Liver (tissue), 9 donors: ENCODE data around the gene DISC1. TPM values are rescaled to one million over a fixed set of nuclear protein-coding genes. Genes with fewer than 3 reads are reported as not detected.
"Not testable (repeated sequence)": the region's sequence is repeated elsewhere in the genome, so short reads cannot be mapped to it uniquely, and the experiment has no call there.

ENCODE experiments used
- DNase-seq: peaks from one replicate; pipeline ENCODE4 v3.0.0-alpha.2; 2017; ENCODE audit warnings: low spot score
- H3K27ac ChIP-seq, 2 donors: one replicate each; pipeline ENCODE4 v1.7.0; 2013; ENCODE audit warnings: inconsistent platforms in 2 of 2, low read length in 2 of 2, control low read depth in 1 of 2, low read depth in 1 of 2, mild to moderate bottlenecking in 1 of 2
- H3K27me3 ChIP-seq, 4 donors: one replicate each; pipeline versions ENCODE4 v1.6.1 to v1.7.0; 2013; ENCODE audit warnings: low read length in 3 of 4, inconsistent platforms in 1 of 4, mild to moderate bottlenecking in 1 of 4, moderate library complexity in 1 of 4; ENCODE audit not compliant: control insufficient read depth in 4 of 4, insufficient read depth in 4 of 4
- H3K36me3 ChIP-seq, 4 donors: one replicate each; pipeline versions ENCODE4 v1.6.1 to v1.7.0; 2013; ENCODE audit warnings: low read length in 3 of 4, mild to moderate bottlenecking in 3 of 4, low read depth in 1 of 4, moderate library complexity in 1 of 4; ENCODE audit not compliant: control insufficient read depth in 4 of 4, insufficient read depth in 3 of 4
- H3K4me1 ChIP-seq, 4 donors: one replicate each; pipeline versions ENCODE4 v1.6.1 to v1.7.0; 2013; ENCODE audit warnings: low read length in 3 of 4, mild to moderate bottlenecking in 3 of 4, moderate library complexity in 1 of 4; ENCODE audit not compliant: control insufficient read depth in 4 of 4, insufficient read depth in 4 of 4
- H3K4me3 ChIP-seq, 3 donors: one replicate each; pipeline versions ENCODE4 v1.6.1 to v1.7.0; 2013; ENCODE audit warnings: low read length in 3 of 3, control low read depth in 1 of 3, low read depth in 1 of 3, mild to moderate bottlenecking in 1 of 3
- H3K9ac ChIP-seq, 2 donors: one replicate each; pipeline ENCODE4 v1.7.0; 2013; ENCODE audit warnings: low read length in 2 of 2, mild to moderate bottlenecking in 2 of 2, moderate library complexity in 2 of 2, control low read depth in 1 of 2, low read depth in 1 of 2
- H3K9me3 ChIP-seq, 4 donors: one replicate each; pipeline versions ENCODE4 v1.6.1 to v1.7.0; 2013; ENCODE audit warnings: low read length in 3 of 4; ENCODE audit not compliant: control insufficient read depth in 4 of 4
- FOXA1 ChIP-seq: IDR thresholded peaks from 2 replicates; pipeline ENCODE4 v1.6.1; 2016; ENCODE audit warnings: antibody characterized with exemption
- FOXA2 ChIP-seq: IDR thresholded peaks from 2 replicates; pipeline ENCODE4 v1.6.1; 2016; ENCODE audit warnings: antibody characterized with exemption
- GABPA ChIP-seq, 2 donors: IDR thresholded peaks in 1 of 2; conservative IDR thresholded peaks in 1 of 2; 2 replicates each; pipeline ENCODE4 v1.6.1; 2016; ENCODE audit warnings: antibody characterized with exemption in 2 of 2, mild to moderate bottlenecking in 1 of 2, moderate library complexity in 1 of 2
- HNF4A ChIP-seq, 2 donors: conservative IDR thresholded peaks; 2 replicates each; pipeline ENCODE4 v1.6.1; 2016; ENCODE audit warnings: antibody characterized with exemption in 2 of 2, mild to moderate bottlenecking in 2 of 2
- HNF4G ChIP-seq: IDR thresholded peaks from 2 replicates; pipeline ENCODE4 v1.6.1; 2016; ENCODE audit warnings: antibody characterized with exemption
- JUND ChIP-seq, 2 donors: IDR thresholded peaks; 2 replicates each; pipeline ENCODE4 v1.6.1; 2016; ENCODE audit warnings: antibody characterized with exemption in 2 of 2
- NR2F2 ChIP-seq: IDR thresholded peaks from 2 replicates; pipeline ENCODE4 v1.6.1; 2016; ENCODE audit warnings: antibody characterized with exemption
- RAD21 ChIP-seq, 2 donors: IDR thresholded peaks; 2 replicates each; pipeline ENCODE4 v1.6.1; 2016; ENCODE audit warnings: antibody characterized with exemption in 2 of 2, mild to moderate bottlenecking in 2 of 2
- RXRA ChIP-seq, 2 donors: IDR thresholded peaks; 2 replicates each; pipeline ENCODE4 v1.6.1; 2017 to 2018; ENCODE audit warnings: antibody characterized with exemption in 2 of 2, mild to moderate bottlenecking in 1 of 2
- SP1 ChIP-seq: IDR thresholded peaks from 2 replicates; pipeline ENCODE4 v1.6.1; 2018; ENCODE audit warnings: antibody characterized with exemption, mild to moderate bottlenecking
- TAF1 ChIP-seq: conservative IDR thresholded peaks from 2 replicates; pipeline ENCODE4 v1.6.1; 2016; ENCODE audit warnings: antibody characterized with exemption, mild to moderate bottlenecking
- YY1 ChIP-seq: IDR thresholded peaks from 2 replicates; pipeline ENCODE4 v1.6.1; 2016; ENCODE audit warnings: antibody characterized with exemption, mild to moderate bottlenecking
- WGBS: extraction: QIAGEN DNeasy Blood & Tissue Kit; methylation state at CpG from one replicate; pipeline ENCODE4 v1.1.7; 2013; 5-methylcytosine and 5-hydroxymethylcytosine counted together
- polyA plus RNA-seq, 2 donors: library from polyadenylated mRNA; stranded (reverse) in 1 of 2; unstranded in 1 of 2; fragments of 200-250 nt in 1 of 2; fragments of >200 nt in 1 of 2; fragmentation: Nextera tagmentation in 1 of 2; extraction: Ambion mirVana in 1 of 2; gene quantifications; one replicate each; pipeline versions ENCODE4 v1.2.1 to v1.2.3, GENCODE V29; 2013 to 2015
- total RNA-seq, 2 donors: library from RNA; depleted of rRNA; stranded (reverse); fragments of >200 nt; gene quantifications; one replicate each; pipeline ENCODE4 v1.2.3, GENCODE V29; 2014
- TF ChIP-seq, protein P1 (sequence below): IDR thresholded peaks from 2 replicates; pipeline ENCODE4 v1.6.1; 2016; ENCODE audit warnings: antibody characterized with exemption
- TF ChIP-seq, protein P2 (sequence below): IDR thresholded peaks from 2 replicates; pipeline ENCODE4 v1.6.1; 2016; ENCODE audit warnings: antibody characterized with exemption
- TF ChIP-seq, protein P3 (sequence below): IDR thresholded peaks from 2 replicates; pipeline ENCODE4 v1.6.1; 2016; ENCODE audit warnings: antibody characterized with exemption, mild to moderate bottlenecking
- TF ChIP-seq, protein P4 (sequence below): IDR thresholded peaks from 2 replicates; pipeline ENCODE4 v1.6.1; 2016; ENCODE audit warnings: antibody characterized with exemption
- TF ChIP-seq, protein P5 (sequence below): fragments of 150-350 bp; IDR thresholded peaks from 2 replicates; pipeline ENCODE4 v1.5.1; 2017; ENCODE audit warnings: improper control_type of control experiment, low read depth, low read length; ENCODE audit not compliant: missing input control
- donor health status: healthy.
- donor health status: healthy.
- donor health status: healthy.
- donor health status: healthy.
- donor health status: healthy.

Gene DISC1
- total and polyA plus RNA-seq, 4 donors: 0.45 to 6.3 (median 2.3) TPM

DNA sequence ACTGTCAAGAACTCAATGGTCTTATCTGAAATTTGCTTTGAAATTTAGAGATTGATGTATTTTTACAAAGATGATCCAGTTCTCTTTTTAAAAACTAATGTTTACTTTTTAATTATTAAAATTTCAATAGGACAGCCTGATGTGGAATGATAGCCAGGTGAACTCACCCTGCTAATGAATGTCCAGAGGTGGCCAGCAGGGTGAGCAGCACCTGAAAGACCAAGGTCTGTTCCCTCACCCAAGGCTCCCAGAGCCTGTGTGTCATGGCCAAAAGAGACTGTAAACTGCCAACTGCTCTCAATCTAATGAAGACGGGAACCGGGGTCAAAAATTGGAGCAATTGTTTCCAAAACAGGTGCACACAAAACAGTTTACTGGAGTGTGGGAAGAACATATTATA is 340.4 kb downstream of the DISC1 start:
- Histone ChIP-seq H3K4me3 (no peak overlapping the region), H3K27me3 (no peaks in the 10 kb centered on the region), H3K9me3 (peaks cover 0 to 3% (median 0%) of the 10 kb centered on the region in 4 donors), H3K4me1 (no peaks in the 10 kb centered on the region), H3K27ac (no peak overlapping the region), H3K9ac (no peak overlapping the region), H3K36me3 (no peaks in the 10 kb centered on the region)
- TF ChIP-seq, protein P1, sequence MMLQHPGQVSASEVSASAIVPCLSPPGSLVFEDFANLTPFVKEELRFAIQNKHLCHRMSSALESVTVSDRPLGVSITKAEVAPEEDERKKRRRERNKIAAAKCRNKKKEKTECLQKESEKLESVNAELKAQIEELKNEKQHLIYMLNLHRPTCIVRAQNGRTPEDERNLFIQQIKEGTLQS: no peak
- TF ChIP-seq GABPA (IDR thresholded peaks at IDR 0.05 in 1 of 2, conservative IDR thresholded peaks at IDR 0.05 in 1 of 2) (no peak), TAF1 (no peak), FOXA2 (no peak), HNF4A (conservative IDR thresholded peaks at IDR 0.05) (no peak), NR2F2 (no peak), RAD21 (IDR thresholded peaks at IDR 0.05) (no peak)
- no peak for DNase-seq
- WGBS: 88% methylated on average over 2 of the region's 2 CpGs

DNA sequence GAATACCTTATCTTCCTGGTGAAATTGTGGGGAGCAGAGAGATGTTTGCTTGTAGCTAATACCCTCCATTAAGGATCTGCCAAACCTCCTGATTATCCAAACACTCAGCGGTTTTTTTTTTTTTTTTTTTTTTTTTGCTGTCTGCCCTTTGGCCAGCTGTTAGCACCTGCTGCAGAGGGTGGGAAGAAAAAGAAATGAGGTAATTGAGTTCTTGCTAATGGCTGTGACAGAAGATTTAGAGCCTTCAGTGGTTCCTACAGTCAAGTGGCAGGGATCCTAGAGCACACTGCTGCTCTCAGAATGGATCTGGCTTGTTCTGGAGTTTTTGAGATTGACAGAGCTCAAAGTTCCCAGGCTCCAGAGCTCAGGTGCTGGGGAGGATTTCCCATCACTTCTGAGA is 342.5 kb downstream of the DISC1 start:
- Histone ChIP-seq H3K27me3 (no peaks in the 10 kb centered on the region), H3K4me1 (no peaks in the 10 kb centered on the region), H3K9me3 (peaks cover 0 to 3% (median 0%) of the 10 kb centered on the region in 4 donors), H3K36me3 (no peaks in the 10 kb centered on the region), H3K27ac (no peak overlapping the region), H3K9ac (no peak overlapping the region), H3K4me3 (no peak overlapping the region)
- no peak for DNase-seq
- 41% methylated on average over 1 of the region's 1 CpG for WGBS
- TF ChIP-seq YY1 (no peak), JUND (IDR thresholded peaks at IDR 0.05) (no peak), FOXA1 (no peak), NR2F2 (no peak), RXRA (IDR thresholded peaks at IDR 0.05) (no peak), HNF4A (conservative IDR thresholded peaks at IDR 0.05) (no peak), HNF4G (no peak), FOXA2 (no peak), SP1 (no peak), RAD21 (IDR thresholded peaks at IDR 0.05) (no peak), GABPA (IDR thresholded peaks at IDR 0.05 in 1 of 2, conservative IDR thresholded peaks at IDR 0.05 in 1 of 2) (no peak)
- TF ChIP-seq, protein P2, sequence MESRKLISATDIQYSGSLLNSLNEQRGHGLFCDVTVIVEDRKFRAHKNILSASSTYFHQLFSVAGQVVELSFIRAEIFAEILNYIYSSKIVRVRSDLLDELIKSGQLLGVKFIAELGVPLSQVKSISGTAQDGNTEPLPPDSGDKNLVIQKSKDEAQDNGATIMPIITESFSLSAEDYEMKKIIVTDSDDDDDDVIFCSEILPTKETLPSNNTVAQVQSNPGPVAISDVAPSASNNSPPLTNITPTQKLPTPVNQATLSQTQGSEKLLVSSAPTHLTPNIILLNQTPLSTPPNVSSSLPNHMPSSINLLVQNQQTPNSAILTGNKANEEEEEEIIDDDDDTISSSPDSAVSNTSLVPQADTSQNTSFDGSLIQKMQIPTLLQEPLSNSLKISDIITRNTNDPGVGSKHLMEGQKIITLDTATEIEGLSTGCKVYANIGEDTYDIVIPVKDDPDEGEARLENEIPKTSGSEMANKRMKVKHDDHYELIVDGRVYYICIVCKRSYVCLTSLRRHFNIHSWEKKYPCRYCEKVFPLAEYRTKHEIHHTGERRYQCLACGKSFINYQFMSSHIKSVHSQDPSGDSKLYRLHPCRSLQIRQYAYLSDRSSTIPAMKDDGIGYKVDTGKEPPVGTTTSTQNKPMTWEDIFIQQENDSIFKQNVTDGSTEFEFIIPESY: no peak
- TF ChIP-seq, protein P3, sequence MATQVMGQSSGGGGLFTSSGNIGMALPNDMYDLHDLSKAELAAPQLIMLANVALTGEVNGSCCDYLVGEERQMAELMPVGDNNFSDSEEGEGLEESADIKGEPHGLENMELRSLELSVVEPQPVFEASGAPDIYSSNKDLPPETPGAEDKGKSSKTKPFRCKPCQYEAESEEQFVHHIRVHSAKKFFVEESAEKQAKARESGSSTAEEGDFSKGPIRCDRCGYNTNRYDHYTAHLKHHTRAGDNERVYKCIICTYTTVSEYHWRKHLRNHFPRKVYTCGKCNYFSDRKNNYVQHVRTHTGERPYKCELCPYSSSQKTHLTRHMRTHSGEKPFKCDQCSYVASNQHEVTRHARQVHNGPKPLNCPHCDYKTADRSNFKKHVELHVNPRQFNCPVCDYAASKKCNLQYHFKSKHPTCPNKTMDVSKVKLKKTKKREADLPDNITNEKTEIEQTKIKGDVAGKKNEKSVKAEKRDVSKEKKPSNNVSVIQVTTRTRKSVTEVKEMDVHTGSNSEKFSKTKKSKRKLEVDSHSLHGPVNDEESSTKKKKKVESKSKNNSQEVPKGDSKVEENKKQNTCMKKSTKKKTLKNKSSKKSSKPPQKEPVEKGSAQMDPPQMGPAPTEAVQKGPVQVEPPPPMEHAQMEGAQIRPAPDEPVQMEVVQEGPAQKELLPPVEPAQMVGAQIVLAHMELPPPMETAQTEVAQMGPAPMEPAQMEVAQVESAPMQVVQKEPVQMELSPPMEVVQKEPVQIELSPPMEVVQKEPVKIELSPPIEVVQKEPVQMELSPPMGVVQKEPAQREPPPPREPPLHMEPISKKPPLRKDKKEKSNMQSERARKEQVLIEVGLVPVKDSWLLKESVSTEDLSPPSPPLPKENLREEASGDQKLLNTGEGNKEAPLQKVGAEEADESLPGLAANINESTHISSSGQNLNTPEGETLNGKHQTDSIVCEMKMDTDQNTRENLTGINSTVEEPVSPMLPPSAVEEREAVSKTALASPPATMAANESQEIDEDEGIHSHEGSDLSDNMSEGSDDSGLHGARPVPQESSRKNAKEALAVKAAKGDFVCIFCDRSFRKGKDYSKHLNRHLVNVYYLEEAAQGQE: no peak
- TF ChIP-seq, protein P4, sequence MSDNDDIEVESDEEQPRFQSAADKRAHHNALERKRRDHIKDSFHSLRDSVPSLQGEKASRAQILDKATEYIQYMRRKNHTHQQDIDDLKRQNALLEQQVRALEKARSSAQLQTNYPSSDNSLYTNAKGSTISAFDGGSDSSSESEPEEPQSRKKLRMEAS: no peak
- TF ChIP-seq, protein P1: no peak
- TF ChIP-seq, protein P5, sequence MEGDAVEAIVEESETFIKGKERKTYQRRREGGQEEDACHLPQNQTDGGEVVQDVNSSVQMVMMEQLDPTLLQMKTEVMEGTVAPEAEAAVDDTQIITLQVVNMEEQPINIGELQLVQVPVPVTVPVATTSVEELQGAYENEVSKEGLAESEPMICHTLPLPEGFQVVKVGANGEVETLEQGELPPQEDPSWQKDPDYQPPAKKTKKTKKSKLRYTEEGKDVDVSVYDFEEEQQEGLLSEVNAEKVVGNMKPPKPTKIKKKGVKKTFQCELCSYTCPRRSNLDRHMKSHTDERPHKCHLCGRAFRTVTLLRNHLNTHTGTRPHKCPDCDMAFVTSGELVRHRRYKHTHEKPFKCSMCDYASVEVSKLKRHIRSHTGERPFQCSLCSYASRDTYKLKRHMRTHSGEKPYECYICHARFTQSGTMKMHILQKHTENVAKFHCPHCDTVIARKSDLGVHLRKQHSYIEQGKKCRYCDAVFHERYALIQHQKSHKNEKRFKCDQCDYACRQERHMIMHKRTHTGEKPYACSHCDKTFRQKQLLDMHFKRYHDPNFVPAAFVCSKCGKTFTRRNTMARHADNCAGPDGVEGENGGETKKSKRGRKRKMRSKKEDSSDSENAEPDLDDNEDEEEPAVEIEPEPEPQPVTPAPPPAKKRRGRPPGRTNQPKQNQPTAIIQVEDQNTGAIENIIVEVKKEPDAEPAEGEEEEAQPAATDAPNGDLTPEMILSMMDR: no peak

DNA sequence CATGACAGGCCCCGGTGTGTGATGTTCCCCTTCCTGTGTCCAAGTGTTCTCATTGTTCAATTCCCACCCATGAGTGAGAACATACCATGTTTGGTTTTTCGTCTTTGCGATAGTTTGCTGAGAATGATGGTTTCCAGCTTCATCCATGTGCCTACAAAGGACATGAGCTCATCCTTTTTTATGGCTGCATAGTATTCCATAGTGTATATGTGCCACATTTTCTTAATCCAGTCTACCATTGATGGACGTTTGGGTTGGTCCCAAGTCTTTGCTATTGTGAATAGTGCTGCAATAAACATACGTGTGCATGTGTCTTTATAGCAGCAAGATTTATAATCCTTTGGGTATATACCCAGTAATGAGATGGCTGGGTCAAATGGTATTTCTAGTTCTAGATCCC is 343.2 kb downstream of the DISC1 start:
- 90% methylated on average over 5 of the region's 5 CpGs for WGBS

More for the DNA sequence above, 343.2 kb downstream of the DISC1 start:
- H3K4me1 ChIP-seq, H3K27ac ChIP-seq, H3K36me3 ChIP-seq, H3K9me3 ChIP-seq, H3K9ac ChIP-seq, H3K27me3 ChIP-seq, H3K4me3 ChIP-seq, DNase-seq: not testable (repeated sequence)
